Fibroblast of skin of right quadriceps (primary cell): ENCODE results near the gene PDLIM5.

Experiments used
- DNase-seq: peaks from one replicate; pipeline ENCODE4 v3.0.0-alpha.2; 2013

PDLIM5 gene

GRCh38 chr4:94566420-94566819 is 114.7 kb downstream of the PDLIM5 start:
- DNase-seq: no peak

DNA sequence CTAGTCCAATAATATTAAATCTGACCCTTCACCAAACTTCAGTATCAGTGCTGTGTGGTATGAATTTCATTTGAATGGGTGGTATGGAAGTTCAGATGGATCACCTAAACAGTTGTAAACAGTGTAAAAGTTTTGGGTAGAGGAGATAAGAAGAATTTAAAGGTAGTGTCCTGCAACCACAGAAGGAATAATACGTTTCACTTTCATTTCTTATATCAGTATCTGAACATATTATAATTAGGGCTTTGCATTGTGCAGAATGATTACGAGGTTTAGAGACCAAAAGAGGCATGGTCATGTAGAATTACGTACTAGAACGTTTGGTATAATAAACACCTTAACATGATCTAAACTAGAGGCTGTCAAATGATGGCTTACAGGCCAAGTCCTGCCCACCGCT is 116.1 kb downstream of the PDLIM5 start:
- DNase-seq: no peak

- no peak for DNase-seq
Observed at GRCh38 chr4:94570558-94570957, 118.8 kb downstream of the PDLIM5 start.

DNA sequence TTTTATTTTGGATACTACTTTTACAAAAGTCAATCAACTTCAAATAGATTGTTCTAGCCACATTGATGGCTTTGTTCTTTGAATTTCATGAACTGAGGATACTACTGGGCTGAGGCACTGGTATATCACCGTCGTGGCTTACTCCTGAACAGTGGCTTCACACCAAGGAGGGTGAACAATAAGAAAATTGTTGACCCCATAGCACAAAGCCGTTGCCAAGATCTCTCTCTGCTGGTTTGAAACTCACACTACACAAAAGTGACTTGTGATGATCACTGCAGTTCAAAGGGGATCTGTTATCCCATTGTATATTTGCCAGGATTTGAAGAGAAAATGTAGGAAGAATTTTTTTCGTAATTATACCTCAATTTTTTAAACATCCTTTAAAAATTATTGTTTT is 119.6 kb downstream of the PDLIM5 start:
- no peak for DNase-seq

- DNase-seq: no peak
Observed at GRCh38 chr4:94571715-94572114, 120.0 kb downstream of the PDLIM5 start.

- DNase-seq: no peak
Observed at GRCh38 chr4:94574050-94574449, 122.3 kb downstream of the PDLIM5 start.

- DNase-seq: no peak
Observed at GRCh38 chr4:94574616-94575015, 122.9 kb downstream of the PDLIM5 start.

DNA sequence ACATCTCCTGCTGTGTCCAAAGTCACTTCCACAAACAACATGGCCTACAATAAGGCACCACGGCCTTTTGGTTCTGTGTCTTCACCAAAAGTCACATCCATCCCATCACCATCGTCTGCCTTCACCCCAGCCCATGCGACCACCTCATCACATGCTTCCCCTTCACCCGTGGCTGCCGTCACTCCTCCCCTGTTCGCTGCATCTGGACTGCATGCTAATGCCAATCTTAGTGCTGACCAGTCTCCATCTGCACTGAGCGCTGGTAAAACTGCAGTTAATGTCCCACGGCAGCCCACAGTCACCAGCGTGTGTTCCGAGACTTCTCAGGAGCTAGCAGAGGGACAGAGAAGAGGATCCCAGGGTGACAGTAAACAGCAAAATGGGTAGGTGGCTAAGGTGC is 123.9 kb downstream of the PDLIM5 start:
- DNase-seq: no peak

- DNase-seq: no peak
Observed at GRCh38 chr4:94576210-94576609, 124.5 kb downstream of the PDLIM5 start.

DNA sequence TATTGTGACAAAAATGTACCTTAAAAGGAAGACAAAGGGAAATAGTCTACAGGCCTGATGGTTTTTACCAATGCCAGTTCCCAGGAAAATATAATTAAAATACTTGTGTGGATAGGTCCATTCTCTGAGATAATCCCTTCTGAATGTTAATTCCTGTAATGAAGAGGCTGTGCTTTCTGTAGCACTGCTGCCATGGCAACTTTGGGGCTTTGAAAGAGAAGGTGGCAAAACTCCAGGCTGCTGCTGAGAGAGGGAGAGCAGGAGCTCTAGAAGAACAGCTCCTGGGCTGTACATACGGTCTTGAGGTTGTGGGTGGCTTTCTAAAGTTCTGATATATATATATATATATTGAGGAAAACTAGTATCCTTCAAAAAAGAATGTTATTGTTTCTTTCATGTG is 125.4 kb downstream of the PDLIM5 start:
- DNase-seq: peak; percentile 60

GRCh38 chr4:94578195-94578594 is 126.5 kb downstream of the PDLIM5 start:
- DNase-seq: no peak

DNA sequence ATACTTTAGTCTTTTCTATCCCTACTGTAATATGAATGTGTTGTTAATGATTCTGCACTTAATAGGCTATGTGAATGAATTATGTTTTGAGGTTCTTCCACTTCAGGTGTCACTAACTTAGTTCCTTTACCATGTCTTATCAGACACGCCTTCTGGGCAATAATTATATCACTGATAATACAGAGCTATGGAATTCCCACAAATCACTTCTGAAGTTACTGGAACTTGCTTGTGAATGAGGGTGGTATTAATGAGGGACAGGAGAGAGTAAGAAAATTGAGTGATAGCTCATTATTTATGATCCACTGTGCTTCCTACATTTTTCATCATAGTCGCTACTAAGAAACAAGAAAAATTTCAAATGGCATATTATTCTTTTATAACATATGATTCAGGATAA is 130.0 kb downstream of the PDLIM5 start:
- no peak for DNase-seq

DNA sequence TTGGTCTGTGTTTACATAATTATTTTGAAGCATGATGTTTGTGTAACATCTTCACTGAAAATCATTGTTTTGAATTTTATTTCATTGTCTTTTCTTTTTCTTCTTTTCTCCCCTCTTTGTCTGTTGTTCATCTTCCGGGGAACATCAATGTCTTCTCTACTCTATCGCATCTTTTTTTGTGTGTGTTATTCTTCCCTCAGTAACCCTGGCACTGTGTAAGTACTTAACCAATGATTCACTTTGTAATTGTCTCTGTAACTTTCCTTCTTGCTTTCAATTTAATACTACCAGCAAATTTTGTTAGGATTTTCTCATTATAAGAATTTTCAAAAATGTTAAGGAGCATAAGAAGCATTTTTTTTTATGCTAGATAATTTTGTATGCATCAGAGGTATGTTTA is 130.8 kb downstream of the PDLIM5 start:
- DNase-seq: peak; percentile 18

DNA sequence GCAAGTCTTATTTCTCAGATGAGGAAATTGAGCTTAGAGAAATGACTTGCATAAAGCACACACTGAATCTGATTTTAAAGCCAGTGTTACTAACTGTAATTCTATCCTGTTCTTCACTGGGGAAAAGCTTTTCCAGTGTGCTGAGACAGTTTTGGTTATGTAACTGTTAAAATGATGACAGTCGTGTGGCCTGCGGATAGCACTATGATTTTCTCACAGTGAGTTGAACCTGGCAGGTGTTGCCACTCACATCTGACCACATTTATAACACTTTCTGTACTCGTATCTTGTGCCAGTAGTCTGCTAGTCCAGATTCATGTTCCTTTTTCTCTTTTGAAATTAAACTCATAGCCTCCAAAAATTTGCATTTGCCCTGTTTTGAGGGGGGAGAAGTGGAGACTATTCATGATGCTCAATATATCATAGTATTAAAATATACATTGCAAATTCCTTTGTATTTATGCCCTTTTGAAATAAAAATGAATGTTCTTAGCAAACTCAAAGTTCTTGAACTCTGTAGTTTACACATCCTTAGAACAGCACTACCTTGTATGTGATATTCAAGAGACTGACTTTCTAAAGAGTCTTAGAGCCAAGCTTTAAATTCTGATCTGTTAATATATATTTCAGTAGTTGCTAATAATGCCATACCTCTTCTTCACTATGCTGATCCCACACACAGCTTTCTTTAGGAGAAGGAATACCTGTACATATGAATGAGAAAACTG is 132.3 kb downstream of the PDLIM5 start:
- DNase-seq: no peak

DNA sequence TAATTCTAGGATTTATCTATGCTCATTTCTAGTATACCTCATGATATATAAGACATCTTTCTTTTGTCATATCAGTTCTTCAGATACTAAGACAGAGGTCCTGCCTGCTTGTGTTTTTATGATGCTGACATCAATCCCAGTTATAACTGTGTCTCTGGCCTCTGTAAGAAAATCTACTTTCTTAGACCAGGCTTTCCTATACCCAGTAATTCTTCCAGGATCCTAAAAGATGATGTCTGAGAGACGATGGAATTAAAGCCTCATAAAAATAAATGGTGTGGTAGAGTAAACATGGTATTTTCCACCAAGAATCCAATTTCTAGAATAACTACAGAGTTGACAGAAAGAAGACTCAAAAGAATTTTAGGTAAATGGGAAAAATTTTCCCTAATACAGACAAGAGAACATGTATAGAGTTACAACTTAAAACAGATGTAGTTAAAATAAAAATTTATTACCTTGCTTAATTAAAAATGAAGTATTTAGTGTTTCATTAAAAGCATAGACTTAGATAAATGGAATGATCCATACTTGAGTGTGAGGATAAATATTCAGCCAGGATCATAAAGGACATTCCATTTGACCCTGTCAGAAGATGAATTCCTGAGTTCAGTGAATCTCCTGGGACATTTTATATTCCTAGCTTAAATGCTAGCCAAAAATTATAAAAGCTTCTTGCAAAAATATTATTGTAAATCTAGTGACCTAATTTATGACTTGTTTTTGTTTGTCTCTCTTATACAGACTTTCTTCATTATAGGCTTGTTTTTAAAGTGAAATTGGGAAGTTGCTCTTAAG is 137.4 kb downstream of the PDLIM5 start:
- DNase-seq: peak; percentile 80

- DNase-seq: no peak
Observed at GRCh38 chr4:94590493-94590892, 138.8 kb downstream of the PDLIM5 start.

DNA sequence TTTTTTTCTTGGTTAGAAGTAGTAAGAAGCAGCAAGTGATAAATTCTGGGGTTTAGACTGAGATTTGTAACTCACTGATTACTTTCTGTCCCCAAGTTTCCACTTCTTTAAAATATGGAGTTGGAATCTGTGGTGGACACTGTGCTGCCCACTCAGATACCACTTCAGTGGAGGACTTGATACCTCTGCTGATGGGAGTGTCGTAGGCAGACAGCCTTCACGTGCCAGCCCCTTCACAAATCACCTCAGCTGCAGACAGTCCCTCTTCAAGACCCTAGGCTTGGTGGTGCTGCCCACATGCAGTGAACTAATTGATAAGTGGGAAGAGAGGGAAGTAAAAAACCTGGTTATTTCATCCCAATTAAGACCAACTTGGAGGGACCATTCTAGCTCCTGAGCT is 139.5 kb downstream of the PDLIM5 start:
- no peak for DNase-seq

DNA sequence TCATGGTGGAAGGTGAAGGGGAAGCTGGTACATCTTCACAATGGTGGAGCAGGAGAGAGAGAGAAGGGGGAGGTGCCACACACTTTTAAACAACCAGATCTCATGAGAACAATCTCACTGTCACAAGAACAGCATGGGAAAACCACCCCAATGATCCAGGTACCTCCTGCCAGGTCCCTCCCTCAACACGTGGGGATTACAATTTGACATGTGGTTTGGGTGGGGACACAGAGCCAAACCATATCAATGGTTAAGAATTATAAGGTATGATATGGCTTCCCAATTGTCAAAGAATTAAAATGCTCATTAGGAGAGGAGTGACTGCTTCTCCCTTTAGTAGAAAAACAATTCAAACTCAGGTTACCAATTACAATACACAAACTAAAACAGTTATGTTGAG is 143.3 kb downstream of the PDLIM5 start:
- DNase-seq: no peak

DNA sequence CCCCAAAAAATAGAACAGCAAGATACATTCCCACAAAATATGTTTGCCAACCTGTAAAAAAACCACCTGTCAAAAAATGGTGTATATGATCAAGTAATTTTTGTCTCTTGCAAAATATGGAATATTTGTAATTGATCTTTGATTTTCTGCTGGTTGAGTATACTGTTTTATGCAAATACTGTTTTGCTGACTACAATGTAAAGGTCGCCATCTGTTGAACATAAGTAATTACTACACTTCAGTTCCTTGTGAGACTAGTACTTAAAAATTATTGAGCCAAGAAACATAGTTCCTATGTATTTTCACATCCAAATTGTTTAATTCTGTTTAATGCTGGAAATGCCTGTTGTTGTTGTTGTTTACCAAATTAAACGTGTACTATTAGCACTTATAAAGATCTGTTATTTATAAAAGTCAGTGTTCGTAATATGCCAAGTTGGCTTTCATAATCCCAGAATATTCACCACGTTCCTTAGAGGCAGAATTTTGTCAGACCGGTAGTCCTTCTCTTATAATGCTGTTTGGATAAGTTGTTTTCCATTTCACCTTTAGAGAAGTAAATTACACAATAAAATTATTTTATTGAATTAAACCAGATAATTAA is 144.2 kb downstream of the PDLIM5 start:
- peak; percentile 56 for DNase-seq

DNA sequence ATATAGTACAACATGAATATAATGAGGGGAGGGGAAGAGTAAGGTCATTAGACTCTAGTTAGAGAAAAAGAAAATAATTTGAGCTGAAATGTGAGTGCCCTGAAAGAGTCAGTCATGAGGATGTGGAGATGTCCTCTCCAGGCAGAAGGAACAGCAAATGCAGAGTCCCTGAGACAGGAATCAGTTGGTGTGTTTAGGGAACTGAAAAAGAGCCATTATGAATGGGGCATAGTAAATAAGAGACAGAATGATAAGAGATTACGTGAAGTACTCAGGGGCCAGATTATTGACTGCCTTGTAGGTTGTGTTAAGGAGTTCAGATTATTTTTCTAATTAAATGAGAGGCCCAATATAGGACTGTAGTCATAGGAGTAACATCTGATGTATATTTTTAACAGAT is 147.0 kb downstream of the PDLIM5 start:
- DNase-seq: no peak

- peak; percentile 55 for DNase-seq
Observed at GRCh38 chr4:94603170-94603747, 151.5 kb downstream of the PDLIM5 start.

DNA sequence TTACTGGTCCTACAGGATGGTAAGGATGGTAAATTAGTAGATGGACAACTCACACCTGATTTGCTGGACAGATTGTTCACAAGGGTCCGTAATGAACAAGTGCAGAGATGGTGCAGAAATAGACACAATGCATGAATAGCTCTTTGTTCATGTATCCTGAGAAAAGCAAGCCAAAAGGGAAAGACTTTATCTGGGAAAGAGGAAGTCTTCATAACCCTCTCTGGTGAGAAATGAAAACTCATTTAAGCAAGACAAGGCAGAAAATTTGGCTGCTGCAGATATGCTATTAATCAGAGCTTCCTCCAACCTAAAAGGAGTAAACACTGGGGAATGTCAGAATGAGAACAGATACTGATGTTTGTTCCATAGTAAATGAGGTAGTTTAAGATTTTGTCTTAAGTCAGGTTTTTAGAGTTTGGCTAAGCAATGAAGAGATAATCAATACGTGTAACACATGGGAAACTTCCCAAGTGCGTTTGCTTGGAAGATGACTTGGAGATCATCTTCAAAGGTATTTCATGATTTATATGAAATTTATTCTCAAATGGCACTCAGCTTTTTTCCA is 153.6 kb downstream of the PDLIM5 start:
- DNase-seq: no peak

DNA sequence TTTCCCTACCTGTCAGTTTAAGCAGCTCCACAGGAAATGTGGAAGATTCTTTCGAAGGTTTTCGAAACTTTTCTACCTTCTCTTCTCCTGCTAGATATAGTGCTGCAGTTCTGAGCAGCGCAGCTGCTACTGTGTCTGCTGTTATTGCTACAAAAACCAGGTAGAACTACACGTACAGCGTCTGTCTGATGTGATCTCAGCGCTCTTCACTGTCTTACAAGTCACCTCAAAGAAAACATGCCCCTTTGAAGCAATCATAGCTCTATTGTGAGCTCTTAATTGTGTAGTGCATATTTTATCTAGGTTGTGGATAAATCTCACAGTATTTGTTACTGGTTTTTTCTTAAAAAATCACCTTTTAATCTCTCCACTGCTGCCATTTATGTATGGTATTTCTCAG is 158.4 kb downstream of the PDLIM5 start:
- DNase-seq: no peak
